Fibroblast of skin of back (primary cell): ENCODE measurements around the gene PTPRM. TPM values are rescaled to one million over a fixed set of nuclear protein-coding genes. Genes with fewer than 3 reads are reported as not detected.

Experiments
- DNase-seq: peaks from one replicate; pipeline ENCODE4 v3.0.0-alpha.2; 2013
- polyA plus RNA-seq, 2 experiments: library from polyadenylated mRNA; unstranded; fragments of 120-200 nt; gene quantifications; one replicate each; pipeline ENCODE4 v1.2.1, GENCODE V29; 2013; ENCODE audit not compliant: insufficient read length in 2 of 2

PTPRM gene
- 72.3 TPM for polyA plus RNA-seq (2013, experiment 1 of 2; ENCODE audit: insufficient read length)
- 97.3 TPM for polyA plus RNA-seq (2013, experiment 2 of 2; ENCODE audit: insufficient read length)

DNA sequence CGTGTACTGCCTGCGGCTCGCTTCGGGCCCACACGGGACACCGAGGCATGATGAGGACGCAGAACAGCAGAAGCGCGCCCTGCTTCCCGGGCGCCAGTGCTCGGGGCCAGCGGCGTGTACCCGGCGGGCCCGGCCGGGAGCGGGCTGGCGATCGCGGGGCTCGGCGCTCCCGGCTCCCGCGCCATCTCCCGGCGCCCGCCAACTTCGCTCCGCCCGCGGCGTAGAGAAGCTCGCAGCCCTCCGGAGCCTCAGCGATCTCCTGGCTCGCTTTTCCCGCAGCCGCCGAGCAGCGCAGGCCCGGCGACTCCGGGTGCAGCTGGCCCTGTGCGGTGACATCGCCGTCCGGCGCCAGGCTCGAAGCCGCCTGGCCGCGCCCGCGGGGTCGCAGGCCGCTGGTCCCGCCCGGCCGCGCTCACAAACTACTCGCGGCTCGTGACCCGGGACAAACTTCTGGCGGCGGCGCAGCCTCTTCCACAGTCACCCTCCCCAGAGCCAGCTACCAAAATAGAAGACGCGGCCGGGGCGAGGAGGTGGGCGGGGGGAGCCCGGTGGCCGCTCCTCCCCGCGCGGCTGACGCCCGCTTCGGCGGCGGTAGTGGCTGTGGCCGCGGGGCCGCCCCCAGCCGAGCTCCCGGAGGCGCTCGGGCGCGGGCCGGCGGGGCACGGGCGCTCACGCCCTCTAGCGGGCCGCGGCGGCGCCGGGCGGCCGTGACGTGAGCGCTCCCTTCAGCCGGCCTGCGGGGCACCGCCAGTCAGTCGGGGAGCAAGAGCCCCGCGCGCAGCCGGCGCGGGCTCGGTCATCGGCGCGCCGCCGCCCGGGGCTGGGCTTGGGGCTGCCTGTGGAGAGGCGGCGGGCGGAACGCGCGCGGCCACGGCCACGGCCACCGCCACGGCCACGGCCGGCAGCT, at the start of gene PTPRM:
TSS of gene PTPRM (plus strand) at position 750 of the 907 bp plus-strand sequence. CDS start 503 bp downstream, outside the sequence.
- peak; percentile 89 for DNase-seq

DNA sequence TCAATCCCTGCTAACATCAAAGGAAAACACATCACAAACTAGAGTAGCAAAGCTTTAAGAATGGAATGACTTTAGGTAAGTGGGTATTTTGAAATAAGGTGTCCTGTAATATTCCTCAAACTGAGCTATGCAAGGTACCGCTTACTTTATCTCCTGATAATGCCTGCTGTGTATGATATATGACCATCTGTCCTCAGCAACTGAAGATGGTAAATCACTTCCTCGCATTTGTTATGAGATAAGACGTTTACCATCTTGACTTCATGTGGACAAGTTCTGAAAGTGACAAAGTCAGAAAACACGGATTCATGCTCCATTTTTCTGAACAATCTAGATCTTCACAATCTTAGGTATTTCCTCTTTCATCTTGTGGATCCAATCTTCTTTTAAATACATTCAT, 49.3 kb upstream of the PTPRM start:
- no peak for DNase-seq

DNA sequence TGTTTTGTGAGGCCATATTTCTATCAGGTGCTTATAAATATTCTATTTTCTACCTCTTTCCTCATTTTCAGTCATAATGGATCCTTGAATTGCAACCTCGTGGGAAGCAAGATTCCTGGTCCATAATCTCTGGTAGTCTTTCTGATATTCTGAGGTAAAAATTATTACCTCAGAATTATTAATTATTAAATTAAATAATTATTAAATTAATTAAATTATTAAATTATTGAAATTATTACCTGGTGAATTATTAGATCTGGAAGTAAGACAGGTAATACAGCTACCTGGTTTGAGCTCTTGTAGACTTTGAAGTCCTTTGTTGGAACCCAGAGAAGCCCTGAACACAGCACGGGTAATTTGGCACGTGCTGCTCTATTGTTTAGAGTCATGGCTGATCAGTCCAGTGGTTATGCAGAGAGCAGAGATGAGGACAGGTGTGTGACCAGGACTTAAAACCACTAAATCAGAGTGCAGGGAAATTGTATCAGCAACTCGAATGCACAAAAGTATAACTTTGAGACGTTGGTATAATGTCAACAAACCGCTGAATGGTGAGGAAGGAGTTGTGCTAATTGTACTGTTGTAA, 46.8 kb upstream of the PTPRM start:
- no peak for DNase-seq

DNA sequence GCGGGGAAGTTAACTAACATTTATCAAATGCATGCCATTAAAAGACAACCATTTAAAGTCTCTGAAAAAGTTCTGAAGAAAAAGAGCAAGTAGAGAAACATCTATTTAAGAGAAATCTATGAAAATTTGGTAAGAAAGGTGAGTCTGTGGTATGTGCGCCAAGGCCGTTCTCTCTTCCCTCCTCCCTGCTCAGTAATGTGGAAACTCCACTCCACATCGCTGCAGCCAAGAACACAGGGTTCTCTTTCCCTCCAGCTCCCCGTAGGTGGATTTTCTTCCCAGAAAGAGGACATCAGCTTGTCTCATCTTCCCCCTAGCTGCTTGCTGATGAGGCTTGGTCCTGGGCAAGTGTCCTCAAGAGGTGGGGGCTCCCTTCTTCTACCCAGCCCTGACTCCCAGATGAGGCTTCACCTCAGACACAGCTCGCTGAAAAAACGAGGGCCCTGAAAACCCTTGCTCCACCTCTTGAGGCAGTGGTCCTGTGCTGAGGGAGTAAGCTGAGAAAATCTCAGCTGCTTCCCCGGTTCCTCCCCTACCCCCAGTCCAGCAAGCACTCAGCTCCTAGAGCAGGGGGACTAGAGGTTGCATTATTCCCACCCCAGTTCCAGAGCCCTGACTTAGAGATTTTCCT, 45.8 kb upstream of the PTPRM start:
- DNase-seq: no peak

DNA sequence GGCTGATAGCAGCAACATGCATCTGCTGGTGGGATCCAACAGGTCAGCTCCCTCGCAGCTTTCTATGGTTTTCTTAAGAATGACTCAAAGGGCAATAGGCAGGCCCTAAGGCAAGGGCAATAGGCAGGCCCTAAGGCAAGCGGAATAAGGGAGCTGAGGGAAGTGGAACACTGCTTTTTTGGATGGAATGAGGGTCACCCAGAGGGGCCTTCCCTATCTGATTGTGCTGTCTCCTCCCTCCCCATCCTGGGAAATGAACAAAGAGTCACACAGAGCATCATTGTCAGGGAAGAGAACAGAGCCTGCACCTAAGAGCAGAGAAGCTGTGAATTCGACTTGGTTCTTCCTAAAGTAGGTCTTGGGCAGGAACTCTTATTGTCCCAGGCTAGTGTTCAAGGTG, 43.3 kb upstream of the PTPRM start:
- DNase-seq: no peak

DNA sequence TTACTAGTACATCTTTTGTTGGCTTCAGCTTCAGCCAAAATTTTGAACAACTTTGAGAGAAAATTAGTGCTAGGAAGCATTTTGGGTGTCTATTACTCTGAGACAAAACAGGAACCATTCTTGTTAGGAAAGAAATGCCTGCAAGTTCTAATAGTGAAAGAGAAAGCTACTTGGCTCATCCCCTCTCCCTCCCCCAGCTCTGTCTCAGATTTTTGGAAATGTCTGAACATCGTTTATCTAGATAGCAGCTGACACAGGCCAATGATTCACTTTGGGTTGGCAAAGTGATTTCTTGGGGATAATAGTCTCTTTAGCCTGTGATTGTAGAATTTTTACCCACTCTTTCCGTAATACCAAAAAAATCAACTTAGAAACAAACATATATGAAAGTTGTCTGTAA, 42.3 kb upstream of the PTPRM start:
- peak; percentile 6 for DNase-seq

DNA sequence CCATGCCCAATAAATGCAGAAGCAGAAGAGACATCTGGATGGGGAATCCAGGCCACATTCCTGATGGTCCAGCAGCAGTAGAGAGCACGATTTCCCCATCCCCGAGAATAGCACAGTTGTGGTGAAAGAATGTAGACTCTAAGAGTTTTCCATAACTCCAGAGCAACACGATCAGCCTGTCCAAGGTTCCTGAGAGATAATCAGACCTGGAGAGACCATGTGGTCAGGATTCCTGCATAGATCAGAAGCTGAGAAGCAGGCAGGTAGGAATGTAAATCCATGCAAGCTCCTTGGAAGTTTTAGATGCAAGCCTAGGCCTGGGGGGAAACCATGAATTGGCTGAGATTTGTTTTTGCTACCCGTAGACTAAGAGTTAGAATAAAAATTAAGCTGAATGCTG, 34.2 kb upstream of the PTPRM start:
- peak; percentile 4 for DNase-seq

DNA sequence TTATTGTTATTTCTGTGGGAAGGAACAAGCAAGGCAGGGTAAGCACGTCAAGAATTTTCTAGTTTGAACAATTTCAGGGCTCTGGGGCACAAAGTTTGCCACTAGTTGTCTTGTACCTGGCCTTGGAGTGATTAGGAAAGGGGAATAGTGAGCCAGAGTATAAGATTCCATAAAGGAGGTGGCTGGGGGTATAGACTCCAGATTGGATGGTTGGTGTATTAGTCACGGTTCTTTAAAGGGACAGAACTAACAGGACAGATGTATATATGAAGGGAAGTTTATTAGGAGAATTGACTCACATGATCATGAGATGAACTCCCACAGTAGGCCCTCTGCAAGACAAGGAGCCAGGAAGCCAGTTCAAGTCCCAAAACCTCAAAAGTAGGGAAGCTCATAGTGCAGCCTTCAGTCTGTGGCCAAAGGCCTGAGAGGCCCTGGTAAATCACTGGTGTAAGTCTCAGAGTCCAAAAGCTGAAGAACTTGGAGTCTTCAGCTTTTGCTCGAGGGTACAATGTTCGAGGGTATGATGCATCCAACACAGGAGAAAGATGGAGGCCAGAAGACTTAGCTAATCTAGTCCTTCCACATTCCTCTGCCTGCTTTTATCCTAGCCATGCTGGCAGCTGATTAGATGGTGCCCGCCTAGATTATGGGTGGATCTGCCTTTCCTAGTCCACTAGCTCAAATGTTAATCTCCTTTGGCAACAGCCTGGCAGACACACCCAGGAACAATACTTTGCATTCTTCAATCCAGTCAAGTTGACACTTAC, 31.5 kb upstream of the PTPRM start:
- peak; percentile 31 for DNase-seq

DNA sequence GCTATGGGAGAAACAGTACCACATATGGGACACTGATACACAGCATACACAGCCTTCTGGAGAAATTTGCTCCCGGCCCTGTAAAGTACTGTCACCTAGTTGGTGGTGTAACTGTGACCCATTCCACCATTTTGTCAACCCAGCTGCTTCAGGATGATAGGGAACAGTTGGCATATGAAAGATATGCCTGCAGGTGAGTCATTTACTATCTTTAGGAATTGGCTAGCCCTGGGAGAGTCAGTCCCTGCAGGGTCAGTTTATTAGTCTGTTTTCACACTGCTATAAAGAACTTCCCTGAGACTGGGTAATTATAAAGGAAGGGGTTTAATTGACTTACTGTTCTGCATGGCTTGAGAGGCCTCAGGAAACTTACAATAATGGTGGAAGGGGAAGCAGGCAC, 30.0 kb upstream of the PTPRM start:
- DNase-seq: no peak

DNA sequence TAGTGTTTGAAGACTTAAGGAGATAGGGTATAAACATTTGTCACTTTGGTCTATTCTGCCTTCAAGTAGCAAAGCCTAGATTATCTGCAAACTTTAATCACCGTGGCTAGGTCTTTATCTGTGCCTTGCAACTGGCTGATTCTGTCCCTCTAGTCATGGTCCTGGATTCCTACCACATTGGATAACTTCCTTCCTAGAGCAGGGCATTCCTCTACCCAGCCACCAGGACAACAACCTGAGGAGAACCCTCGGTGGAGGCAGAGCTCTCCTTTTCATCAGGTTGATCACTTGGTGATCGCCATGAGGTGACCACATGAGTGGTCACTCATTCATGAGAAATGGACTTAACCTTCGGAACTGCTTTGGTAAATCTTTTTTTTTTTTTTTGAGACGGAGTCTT, 25.3 kb upstream of the PTPRM start:
- DNase-seq: no peak

DNA sequence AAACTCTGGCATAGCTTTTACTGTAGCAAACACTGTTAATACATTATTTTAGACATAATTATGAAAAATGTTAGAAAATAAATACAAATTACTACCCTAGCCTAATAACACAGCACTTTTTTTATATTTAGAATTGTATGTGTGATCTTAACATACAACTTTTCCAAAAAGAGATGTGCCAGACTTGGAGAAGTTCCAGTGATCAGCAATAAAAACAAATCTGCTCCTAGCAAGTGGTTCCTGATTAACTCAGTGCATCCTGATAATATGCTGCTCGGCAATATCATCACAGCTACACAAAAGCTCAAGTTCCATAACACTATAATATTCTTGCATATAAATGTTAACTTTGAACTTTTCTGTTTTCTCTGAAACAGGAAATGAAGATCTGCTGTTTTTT, 22.4 kb upstream of the PTPRM start:
- no peak for DNase-seq

DNA sequence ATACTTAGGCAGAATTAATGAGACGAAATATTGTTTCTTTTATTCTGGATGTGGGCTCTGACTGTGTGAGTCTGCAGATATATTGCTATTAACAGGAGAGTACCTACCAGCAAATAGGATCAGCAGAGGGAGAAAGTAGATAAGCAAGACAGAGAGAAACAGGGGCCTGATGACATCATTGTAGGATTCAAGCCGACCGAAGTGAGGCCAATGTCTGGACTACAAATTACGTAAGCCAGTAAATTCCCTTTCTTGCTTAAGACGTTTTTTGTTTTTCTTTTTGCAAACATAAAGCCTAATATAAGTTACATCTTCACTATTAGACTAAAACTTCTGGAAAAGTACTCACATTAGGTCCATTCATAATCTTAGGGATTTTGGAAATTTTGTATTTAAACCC, 21.4 kb upstream of the PTPRM start:
- no peak for DNase-seq

DNA sequence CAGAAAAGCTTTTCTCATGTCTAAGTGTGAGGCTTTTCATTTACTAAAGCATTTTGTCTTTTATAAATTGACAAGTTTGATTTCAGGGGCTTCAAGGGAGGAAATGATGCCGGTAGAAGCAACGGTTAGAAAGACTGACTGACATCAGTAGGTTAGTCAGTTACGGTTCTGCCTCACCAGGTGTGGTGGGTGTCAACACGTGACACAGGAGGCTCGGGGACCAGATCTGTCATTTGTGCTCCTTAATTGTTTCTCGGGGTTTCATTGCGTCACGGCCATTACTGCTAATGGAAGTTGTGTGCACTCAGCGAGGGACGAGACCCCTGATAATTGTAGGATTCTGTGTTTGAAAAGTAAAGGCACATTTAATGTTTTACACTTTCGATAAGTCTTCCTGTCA, 18.9 kb upstream of the PTPRM start:
- no peak for DNase-seq

DNA sequence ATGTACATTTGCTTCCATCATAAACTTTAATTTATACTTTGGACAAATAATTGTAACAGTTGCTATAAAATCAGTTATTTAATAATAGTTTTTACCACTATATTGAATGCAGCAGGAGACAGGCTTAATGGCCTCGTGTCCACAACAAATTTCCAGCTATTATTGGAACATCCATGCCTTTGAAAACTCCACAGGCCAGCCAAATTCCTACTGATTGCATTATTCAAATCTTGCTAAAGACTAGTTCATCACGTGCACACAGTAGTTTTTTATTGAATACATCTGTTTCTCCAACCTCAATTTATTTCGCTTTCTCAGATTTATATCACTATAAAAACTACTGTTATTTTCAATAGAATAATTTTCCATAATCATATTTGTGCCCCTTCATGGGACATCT, 18.4 kb upstream of the PTPRM start:
- no peak for DNase-seq

DNA sequence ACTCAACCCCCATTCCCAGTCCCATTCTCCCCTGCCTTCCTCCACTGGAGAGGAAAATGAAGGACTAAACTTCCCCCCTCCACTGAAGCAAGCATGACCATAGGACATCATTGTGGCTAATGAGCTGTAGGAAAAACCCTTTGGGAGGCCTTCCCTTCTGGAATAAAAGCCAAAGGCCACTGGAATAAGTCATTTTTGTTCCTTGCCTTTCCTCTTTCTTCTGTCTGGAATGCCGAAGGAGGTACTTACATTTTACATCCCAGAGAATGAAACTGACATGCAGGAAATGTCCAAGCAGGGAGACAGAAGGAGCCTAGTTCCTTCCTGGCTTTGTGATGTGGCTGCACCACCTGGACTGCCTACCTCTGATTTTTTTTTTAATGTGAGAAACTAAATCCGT, 9.1 kb upstream of the PTPRM start:
- no peak for DNase-seq

DNA sequence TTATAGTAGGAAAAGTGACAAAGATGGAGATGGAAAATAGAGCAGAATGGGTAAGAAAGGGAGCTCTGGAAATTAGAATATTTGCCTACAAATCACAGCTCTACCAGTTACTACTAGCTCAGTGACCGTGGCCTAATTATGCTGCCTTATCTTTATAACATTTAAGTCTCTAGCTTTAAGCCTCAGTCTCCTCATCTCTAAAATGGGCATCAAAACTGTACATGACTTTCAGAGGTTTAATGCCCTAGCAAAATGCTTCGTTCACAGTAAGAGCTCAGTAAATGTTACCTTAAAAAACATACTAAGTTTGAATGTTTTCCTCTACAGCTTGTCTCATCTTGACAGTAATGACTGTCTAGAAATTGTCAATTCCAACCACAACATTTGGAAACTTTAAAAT, 8.3 kb upstream of the PTPRM start:
- no peak for DNase-seq

DNA sequence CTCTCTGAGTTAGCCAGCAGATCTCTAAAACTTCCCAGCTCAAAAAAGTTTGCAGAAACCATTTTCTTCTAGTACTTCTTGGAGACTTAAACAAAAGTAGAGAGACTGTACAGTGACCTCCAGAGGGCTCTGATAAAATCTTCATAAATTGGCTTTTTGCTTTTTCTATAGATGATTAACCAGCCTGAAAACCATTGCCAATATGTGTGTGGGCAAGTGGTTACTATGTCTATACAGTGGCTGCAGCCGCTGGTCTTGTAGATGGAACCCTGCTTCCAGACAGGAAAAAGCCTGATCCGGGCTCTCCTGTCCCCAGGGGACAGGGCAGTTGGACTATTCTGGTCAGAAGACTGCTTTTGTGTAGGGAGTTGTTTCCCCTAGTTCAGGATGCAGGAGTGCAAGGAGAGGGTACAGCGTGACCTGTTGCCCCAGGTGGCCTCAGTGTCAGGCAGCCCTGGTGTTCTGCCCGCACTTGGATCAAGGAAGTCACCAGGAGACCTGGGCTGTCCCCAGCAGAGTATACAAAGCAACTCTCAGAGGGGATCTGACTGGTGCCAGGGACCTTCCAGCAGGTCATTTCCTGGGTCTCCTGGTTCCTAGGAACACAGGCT, 7.3 kb upstream of the PTPRM start:
- DNase-seq: no peak

DNA sequence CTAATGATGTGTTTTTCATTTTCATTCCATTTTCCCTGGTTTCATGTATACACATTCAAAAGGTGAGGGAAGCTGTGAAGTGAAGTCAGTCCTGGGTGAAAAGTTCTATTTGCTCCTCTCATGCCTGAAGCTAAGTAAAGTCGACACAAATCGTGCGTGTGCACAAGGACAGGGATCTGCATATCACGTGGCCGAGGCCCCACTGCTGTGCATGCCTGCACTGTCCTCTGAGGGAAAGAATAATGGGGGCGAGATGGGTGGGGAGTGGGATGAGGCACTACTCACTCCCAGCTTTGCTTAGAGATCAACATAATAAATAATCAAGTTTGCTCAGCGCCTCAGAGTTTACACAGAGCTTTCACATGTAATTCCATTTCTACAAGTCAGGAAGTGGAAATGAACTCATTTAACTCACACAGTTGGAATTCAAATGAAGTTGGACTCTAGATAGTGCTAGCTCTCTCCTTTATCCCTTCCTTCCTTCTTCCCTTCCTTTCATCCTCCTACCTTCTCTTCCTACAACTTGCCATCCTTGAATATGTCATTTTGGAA, 5.1 kb upstream of the PTPRM start:
- peak; percentile 33 for DNase-seq

DNA sequence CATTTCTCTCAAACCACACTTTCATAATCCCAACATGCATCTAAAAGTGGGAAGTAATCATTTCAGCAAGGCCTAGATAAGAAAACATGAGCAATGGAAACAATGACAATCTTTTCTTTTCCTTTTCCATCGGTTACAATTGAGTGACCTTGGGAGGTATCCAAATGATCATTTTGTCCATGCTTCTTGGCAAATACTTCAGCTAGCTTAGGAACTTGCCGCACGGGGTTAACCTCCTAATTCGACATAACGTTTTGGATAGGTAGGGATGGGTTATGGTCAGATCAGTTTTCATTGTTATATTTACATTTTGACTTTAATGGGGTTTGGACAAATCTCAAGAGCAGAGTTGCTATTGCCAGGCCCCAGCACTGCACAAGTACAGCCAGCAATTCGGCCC, 4.6 kb upstream of the PTPRM start:
- DNase-seq: no peak

DNA sequence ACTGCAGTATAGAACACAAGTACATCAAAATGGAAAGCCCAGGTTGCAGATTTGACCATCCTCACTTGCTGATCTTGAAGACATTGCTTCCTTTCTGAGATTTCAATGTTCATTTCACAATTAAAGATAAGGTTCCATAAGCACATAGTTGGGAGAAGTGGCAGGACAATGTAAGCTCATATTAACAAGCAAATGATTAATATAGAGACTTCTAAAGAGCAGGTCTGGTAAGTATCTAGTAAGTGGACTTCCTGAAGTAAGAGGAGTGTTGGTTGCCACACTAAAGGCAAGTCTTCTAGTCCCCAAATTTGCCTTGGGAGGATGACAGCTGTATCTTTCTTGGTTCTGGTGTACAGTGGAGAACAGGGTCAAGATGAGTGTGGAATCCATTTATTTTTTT, 1.4 kb upstream of the PTPRM start:
- DNase-seq: no peak

DNA sequence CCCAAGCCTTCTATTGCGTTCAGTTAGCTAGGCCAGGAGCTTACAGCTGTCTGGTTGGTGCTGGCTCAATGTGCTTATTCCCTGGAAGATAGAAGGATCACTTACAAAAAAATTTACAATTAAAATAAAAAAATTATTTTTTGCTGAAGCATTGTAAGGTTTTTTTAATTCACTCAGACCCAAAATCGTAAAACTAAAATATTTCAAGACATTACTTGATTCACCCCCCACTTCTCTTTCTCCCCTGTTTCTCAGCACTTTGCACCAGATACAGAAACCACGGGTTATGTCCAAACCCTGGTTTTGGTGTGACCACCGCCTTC, 911 bp upstream of the PTPRM start:
- no peak for DNase-seq
